SK-N-SH (cell line): ENCODE measurements around the gene UBE2D2. TPM values are rescaled to one million over a fixed set of nuclear protein-coding genes. Genes with fewer than 3 reads are reported as not detected.
A peak's percentile ranks its signal among the peaks of the same experiment; 100 is the strongest.
"Not testable (repeated sequence)": the region's sequence is repeated elsewhere in the genome, so short reads cannot be mapped to it uniquely, and the experiment has no call there.

Experiments used
- CTCF ChIA-PET: fragments of 300-600, 350-600 bp; formaldehyde crosslinking; extraction: SDS; loops from one replicate; lab custom pipeline; 2021; lab: Yijun Ruan, JAX
- POLR2A ChIA-PET: fragments of 350-600 bp; sonication (Branson Sonifier 250); formaldehyde crosslinking; extraction: SDS; loops from one replicate; lab custom pipeline; 2020; ENCODE audit warnings: antibody characterized with exemption, inconsistent platforms; lab: Yijun Ruan, JAX
- DNase-seq: peaks from one replicate; pipeline ENCODE4 v3.0.0; 2012
- H2AFZ ChIP-seq: fragments of 200-600 bp; sonication (generic); 2 replicates; pipeline ENCODE4 v1.8.1; 2016; ENCODE audit warnings: antibody characterized with exemption, mild to moderate bottlenecking, low read depth
- H3F3A ChIP-seq: fragments of 200-600 bp; sonication (generic); replicated peaks from 2 replicates; pipeline ENCODE3; 2016; ENCODE audit warnings: antibody characterized with exemption, mild to moderate bottlenecking; ENCODE audit not compliant: insufficient read depth
- H3K27ac ChIP-seq, 2 experiments: fragments of 200-500 bp in 1 of 2; fragments of 200-600 bp in 1 of 2; sonication (Bioruptor generic) in 1 of 2; sonication (generic), shearing (Covaris generic) in 1 of 2; 2 replicates each; pipeline versions ENCODE4 v1.5.1 to v1.6.1; 2014 to 2016; ENCODE audit warnings: low read depth in 2 of 2, inconsistent platforms in 1 of 2, low read length in 1 of 2, mild to moderate bottlenecking in 1 of 2, mixed read lengths in 1 of 2
- H3K27me3 ChIP-seq: fragments of 200-600 bp; sonication (generic), shearing (Covaris generic); 2 replicates; pipeline ENCODE4 v1.6.1; 2016; ENCODE audit warnings: mixed run types; ENCODE audit not compliant: insufficient read depth
- H3K36me3 ChIP-seq, 2 experiments: fragments of 200-500 bp in 1 of 2; fragments of 200-600 bp in 1 of 2; sonication (Bioruptor generic) in 1 of 2; sonication (generic) in 1 of 2; replicated peaks in 1 of 2; 2 replicates each; pipeline versions ENCODE3 to v1.5.1; 2014 to 2016; ENCODE audit warnings: low read length in 1 of 2, mild to moderate bottlenecking in 1 of 2; ENCODE audit not compliant: insufficient read depth in 2 of 2, control insufficient read depth in 1 of 2
- H3K4me1 ChIP-seq, 2 experiments: fragments of 200-500 bp in 1 of 2; fragments of 200-600 bp in 1 of 2; sonication (Bioruptor generic) in 1 of 2; sonication (generic), shearing (Covaris generic) in 1 of 2; 2 replicates each; pipeline versions ENCODE4 v1.5.1 to v1.6.1; 2014 to 2016; ENCODE audit warnings: low read depth in 1 of 2, low read length in 1 of 2, mixed run types in 1 of 2; ENCODE audit not compliant: insufficient read depth in 2 of 2, control insufficient read depth in 1 of 2
- H3K4me2 ChIP-seq: fragments of 200-600 bp; sonication (generic), shearing (Covaris generic); 2 replicates; pipeline ENCODE4 v1.6.1; 2017; ENCODE audit warnings: mixed run types
- H3K4me3 ChIP-seq, 2 experiments: fragments of 200-500 bp in 1 of 2; fragments of 200-600 bp in 1 of 2; sonication (Bioruptor generic) in 1 of 2; sonication (generic), shearing (Covaris generic) in 1 of 2; 2 replicates each; pipeline versions ENCODE4 v1.5.1 to v1.8.1; 2014 to 2016; ENCODE audit warnings: low read depth in 2 of 2, inconsistent platforms in 1 of 2, low read length in 1 of 2, mild to moderate bottlenecking in 1 of 2, mixed read lengths in 1 of 2, moderate library complexity in 1 of 2
- H3K79me2 ChIP-seq: fragments of 200-600 bp; sonication (generic); 2 replicates; pipeline ENCODE4 v1.8.1; 2017; ENCODE audit warnings: mild to moderate bottlenecking; ENCODE audit not compliant: insufficient read depth
- H3K9ac ChIP-seq: fragments of 200-600 bp; sonication (generic); 2 replicates; pipeline ENCODE4 v1.6.1; 2017; ENCODE audit warnings: mixed run types
- H3K9me2 ChIP-seq: fragments of 200-600 bp; sonication (generic); 2 replicates; pipeline ENCODE4 v1.6.1; 2017; ENCODE audit warnings: mixed run types
- H3K9me3 ChIP-seq: fragments of 200-600 bp; sonication (generic); 2 replicates; pipeline ENCODE4 v1.6.1; 2017; ENCODE audit warnings: mixed run types, mild to moderate bottlenecking, moderate library complexity
- H4K20me1 ChIP-seq: fragments of 200-600 bp; sonication (generic); 2 replicates; pipeline ENCODE4 v1.6.1; 2017; ENCODE audit warnings: mild to moderate bottlenecking, mixed run types; ENCODE audit not compliant: insufficient read depth
- EZH2phosphoT487 ChIP-seq: fragments of 200-600 bp; sonication (generic); IDR thresholded peaks from 2 replicates; pipeline ENCODE4 v1.6.1; 2017; ENCODE audit warnings: low read depth, mixed run types, mild to moderate bottlenecking, antibody characterized with exemption, moderate library complexity, borderline replicate concordance
- IRF3 ChIP-seq: fragments of 150-350 bp; IDR thresholded peaks from 2 replicates; pipeline ENCODE4 v1.6.1; 2016; ENCODE audit warnings: mild to moderate bottlenecking, low read depth, low read length
- NRF1 ChIP-seq: IDR thresholded peaks from 2 replicates; pipeline ENCODE4 v1.6.1; 2012; ENCODE audit warnings: low read depth, mild to moderate bottlenecking, low read length
- RCOR1 ChIP-seq: fragments of 150-350 bp; IDR thresholded peaks from 2 replicates; pipeline ENCODE4 v1.6.1; 2017; ENCODE audit warnings: antibody characterized with exemption, low read length
- SMC3 ChIP-seq: IDR thresholded peaks from 2 replicates; pipeline ENCODE4 v1.6.1; 2012; ENCODE audit warnings: low read depth, low read length, improper control_type of control experiment
- USF2 ChIP-seq: fragments of 150-350 bp; IDR thresholded peaks from 2 replicates; pipeline ENCODE4 v1.6.1; 2017; ENCODE audit warnings: antibody characterized with exemption, low read length, low read depth, borderline replicate concordance
- ZBTB33 ChIP-seq: IDR thresholded peaks from 2 replicates; pipeline ENCODE4 v1.4.0; 2012; ENCODE audit warnings: low read depth, borderline replicate concordance
- WGBS: methylation state at CpG from one replicate; pipeline ENCODE4 v1.1.6; 2017; ENCODE audit warnings: low lambda C conversion rate; 5-methylcytosine and 5-hydroxymethylcytosine counted together
- polyA plus RNA-seq, 3 experiments: library from polyadenylated mRNA; depleted of rRNA; stranded (reverse); fragments of >200 nt; gene quantifications; 2 replicates each; pipeline ENCODE4 v1.2.3, GENCODE V29; 2012

The UBE2D2 gene
- polyA plus RNA-seq, 1 of the 3 experiments (the other 2 are of a cell fraction) = 24.5 TPM

GRCh38 chr5:139578325-139578724 lies 17.2 kb downstream of the UBE2D2 start:
- POLR2A ChIA-PET = no interaction called here
- DNase-seq = no peak
- no peaks in the 10 kb centered on the region; a peak in 2 of 4 replicates for H3K4me1 ChIP-seq
- H2AFZ ChIP-seq = no peak overlapping the region
- peaks cover 94% of the 10 kb centered on the region for H4K20me1 ChIP-seq
- peak overlapping the region in 1 of 2 experiments; percentile 2; a peak in 1 of 4 replicates for H3K27ac ChIP-seq
- no peaks in the 10 kb centered on the region for H3K9me2 ChIP-seq
- peaks cover 100% of the 10 kb centered on the region for H3K79me2 ChIP-seq
- no peak overlapping the region for H3K9ac ChIP-seq
- 93% methylated on average over 2 of the region's 2 CpGs for WGBS
- CTCF ChIA-PET = interaction anchor here (1.1 kb wide), 1 partner anchor 8 kb away, joined by 5 read pairs; no protein-coding TSS in a partner anchor
- no peaks in the 10 kb centered on the region for H3K27me3 ChIP-seq
- H3F3A ChIP-seq = peaks cover 29% of the 10 kb centered on the region
- no peak overlapping the region for H3K4me3 ChIP-seq
- H3K9me3 ChIP-seq = no peaks in the 10 kb centered on the region
- peak overlapping the region; percentile 10; the same call in 1 of the 2 replicates for H3K4me2 ChIP-seq
- peaks cover 0 to 11% of the 10 kb centered on the region in 2 experiments for H3K36me3 ChIP-seq
- TF ChIP-seq SMC3 = no peak
- no peak for TF ChIP-seq NRF1
- TF ChIP-seq, all 33 proteins: peak for 0

GRCh38 chr5:139582181-139582580 lies 21.0 kb downstream of the UBE2D2 start:
- H3K9me2 ChIP-seq, H3K9me3 ChIP-seq, H3K4me3 ChIP-seq, H3K4me1 ChIP-seq, H3K4me2 ChIP-seq, H3K27ac ChIP-seq, H2AFZ ChIP-seq, POLR2A ChIA-PET, H3K27me3 ChIP-seq, DNase-seq, CTCF ChIA-PET, H3K9ac ChIP-seq, H3K36me3 ChIP-seq: not testable (repeated sequence)
- peaks cover 16% of the 10 kb centered on the region for H3F3A ChIP-seq
- 80% methylated on average over 5 of the region's 5 CpGs for WGBS
- peaks cover 100% of the 10 kb centered on the region for H3K79me2 ChIP-seq
- peaks cover 90% of the 10 kb centered on the region for H4K20me1 ChIP-seq

- no peaks in the 10 kb centered on the region for H3K9me2 ChIP-seq
- peaks cover 0 to 13% of the 10 kb centered on the region in 2 experiments for H3K36me3 ChIP-seq
- ChIA-PET CTCF (interaction anchor here (1.4 kb wide), 1 partner anchor 18 kb away, joined by 3 read pairs; no protein-coding TSS in a partner anchor), POLR2A (no interaction called here)
- no peaks in the 10 kb centered on the region for H3K27me3 ChIP-seq
- H3F3A ChIP-seq = peaks cover 16% of the 10 kb centered on the region
- no peak for DNase-seq
- H3K4me2 ChIP-seq = no peak overlapping the region
- TF ChIP-seq ZBTB33 = no peak
- TF ChIP-seq RCOR1 = no peak
- no peak for TF ChIP-seq EZH2phosphoT487
- no peak for TF ChIP-seq IRF3
- no peak for TF ChIP-seq USF2
- H3K27ac ChIP-seq = no peak overlapping the region
- H3K79me2 ChIP-seq = peaks cover 100% of the 10 kb centered on the region
- H3K4me1 ChIP-seq = no peaks in the 10 kb centered on the region
- 95% methylated on average over 3 of the region's 3 CpGs for WGBS
- no peaks in the 10 kb centered on the region for H3K9me3 ChIP-seq
- no peak overlapping the region for H2AFZ ChIP-seq
- peaks cover 87% of the 10 kb centered on the region for H4K20me1 ChIP-seq
- no peak overlapping the region for H3K4me3 ChIP-seq
- H3K9ac ChIP-seq = no peak overlapping the region
Measured at GRCh38 chr5:139584137-139584536, 23.0 kb downstream of the UBE2D2 start.

- H2AFZ ChIP-seq, H3K27ac ChIP-seq, H3K4me1 ChIP-seq, H3K9ac ChIP-seq, H3K9me3 ChIP-seq, DNase-seq, H3K4me3 ChIP-seq, H3K4me2 ChIP-seq, H3K27me3 ChIP-seq, POLR2A ChIA-PET, H3K9me2 ChIP-seq: not testable (repeated sequence)
- WGBS = 97% methylated on average over 5 of the region's 5 CpGs
- CTCF ChIA-PET = interaction anchor here (1.2 to 4.6 kb wide), 4 partner anchors 8 to 144 kb away, joined by 3 to 24 read pairs (median 4); no protein-coding TSS in a partner anchor
- Histone ChIP-seq H3K79me2 (peaks cover 100% of the 10 kb centered on the region), H3K36me3 (peaks cover 0 to 17% of the 10 kb centered on the region in 2 experiments), H3F3A (peaks cover 24% of the 10 kb centered on the region), H4K20me1 (peaks cover 88% of the 10 kb centered on the region)
Measured at GRCh38 chr5:139588116-139588515, 27.0 kb downstream of the UBE2D2 start.
